SK-N-DZ (cell line): ENCODE measurements around the gene ARL16.

Experiments
- DNase-seq: peaks from one replicate; pipeline ENCODE4 v3.0.0-alpha.2; 2015; ENCODE audit warnings: low spot score

Gene ARL16

DNA sequence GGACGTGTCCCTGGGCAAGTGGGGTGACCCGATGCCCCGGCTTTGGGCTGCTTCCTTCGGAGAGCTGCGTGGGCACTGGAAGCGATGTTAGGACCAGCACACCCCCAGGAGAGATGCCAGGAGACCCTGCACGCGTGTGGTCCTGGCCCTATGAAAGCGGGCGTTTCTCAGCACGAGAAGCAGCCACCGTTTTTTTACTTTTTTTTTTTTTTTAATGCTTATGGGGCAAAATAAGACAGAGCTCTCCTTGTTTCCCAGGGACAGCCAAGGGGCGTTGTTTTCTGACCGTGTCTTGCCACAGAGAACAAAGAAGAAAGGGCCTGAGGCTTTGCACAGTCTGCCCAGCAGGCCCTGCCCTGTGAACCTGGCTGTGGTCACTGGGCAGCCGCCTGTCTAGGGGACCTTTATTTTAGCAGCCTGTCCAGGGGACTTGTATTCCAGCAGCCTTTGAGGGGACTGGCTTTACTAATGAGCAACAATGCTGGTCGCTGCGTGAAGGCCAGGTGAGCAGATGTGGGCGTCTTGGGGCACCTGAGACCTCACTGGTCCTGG, 29.5 kb upstream of the ARL16 start:
- no peak for DNase-seq

DNA sequence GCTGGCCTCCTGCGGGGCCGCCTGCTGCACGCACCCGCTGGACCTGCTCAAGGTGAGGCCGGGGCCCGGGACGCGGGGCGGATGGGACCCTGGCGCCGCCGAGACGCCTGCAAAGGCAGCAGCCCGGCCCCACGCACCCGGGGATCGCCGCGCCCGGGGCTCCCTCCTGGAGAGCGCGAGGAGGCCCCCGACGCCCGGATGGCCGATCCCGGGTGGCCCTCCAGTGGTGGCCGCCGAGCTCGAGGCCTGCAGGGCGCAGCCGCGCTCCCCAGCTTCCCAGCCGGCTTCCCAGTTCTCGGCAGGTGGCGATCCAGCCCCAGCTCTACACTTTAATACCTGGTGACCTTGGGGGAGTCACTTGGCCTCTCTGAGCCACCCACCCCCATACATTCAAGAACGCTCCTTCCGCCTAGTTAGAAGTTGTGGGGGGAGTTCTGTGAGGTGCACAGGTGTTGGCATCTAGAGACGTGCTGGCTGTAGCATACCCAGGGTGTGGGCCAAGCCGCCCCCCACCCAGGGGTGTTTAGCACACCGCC, 28.9 kb upstream of the ARL16 start:
- no peak for DNase-seq

DNA sequence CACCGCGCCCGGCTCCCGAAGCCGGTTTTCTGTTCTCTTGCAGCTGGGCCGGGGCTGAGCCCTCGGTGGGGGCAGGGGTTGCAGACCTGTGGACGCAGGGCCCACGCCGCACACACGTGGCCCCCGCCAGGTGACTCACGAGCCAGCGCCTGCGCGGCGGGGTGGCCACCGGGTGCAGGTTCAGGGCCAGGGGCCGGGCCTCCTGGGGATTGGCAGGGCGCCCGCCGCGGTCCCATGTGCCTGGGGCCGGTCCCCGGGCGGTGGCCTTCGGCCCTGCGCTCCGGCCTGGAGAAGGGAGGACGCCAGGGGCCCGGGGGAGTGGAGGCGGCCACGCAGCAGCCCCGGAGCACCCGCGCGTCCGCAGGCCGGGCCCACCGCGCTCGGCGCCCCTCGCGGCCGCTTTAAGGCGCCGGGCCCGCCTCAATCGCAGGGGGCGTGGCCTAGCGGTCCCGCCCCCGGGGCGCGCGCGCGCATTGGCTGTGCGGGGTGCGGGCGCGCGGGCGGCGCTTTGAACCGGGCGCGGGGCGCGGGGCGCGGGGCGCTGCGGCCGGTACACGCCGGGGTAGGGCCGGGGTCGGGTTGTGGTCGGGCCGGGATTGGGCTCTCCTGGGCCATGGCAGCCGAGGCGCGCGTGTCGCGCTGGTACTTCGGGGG, 28.3 kb upstream of the ARL16 start, which contains the start of gene SLC25A10:
SLC25A10 (plus strand) TSS at position 471 of the 654 bp plus-strand sequence; CDS start at position 614, 143 bp downstream.
- peak; percentile 80 for DNase-seq

DNA sequence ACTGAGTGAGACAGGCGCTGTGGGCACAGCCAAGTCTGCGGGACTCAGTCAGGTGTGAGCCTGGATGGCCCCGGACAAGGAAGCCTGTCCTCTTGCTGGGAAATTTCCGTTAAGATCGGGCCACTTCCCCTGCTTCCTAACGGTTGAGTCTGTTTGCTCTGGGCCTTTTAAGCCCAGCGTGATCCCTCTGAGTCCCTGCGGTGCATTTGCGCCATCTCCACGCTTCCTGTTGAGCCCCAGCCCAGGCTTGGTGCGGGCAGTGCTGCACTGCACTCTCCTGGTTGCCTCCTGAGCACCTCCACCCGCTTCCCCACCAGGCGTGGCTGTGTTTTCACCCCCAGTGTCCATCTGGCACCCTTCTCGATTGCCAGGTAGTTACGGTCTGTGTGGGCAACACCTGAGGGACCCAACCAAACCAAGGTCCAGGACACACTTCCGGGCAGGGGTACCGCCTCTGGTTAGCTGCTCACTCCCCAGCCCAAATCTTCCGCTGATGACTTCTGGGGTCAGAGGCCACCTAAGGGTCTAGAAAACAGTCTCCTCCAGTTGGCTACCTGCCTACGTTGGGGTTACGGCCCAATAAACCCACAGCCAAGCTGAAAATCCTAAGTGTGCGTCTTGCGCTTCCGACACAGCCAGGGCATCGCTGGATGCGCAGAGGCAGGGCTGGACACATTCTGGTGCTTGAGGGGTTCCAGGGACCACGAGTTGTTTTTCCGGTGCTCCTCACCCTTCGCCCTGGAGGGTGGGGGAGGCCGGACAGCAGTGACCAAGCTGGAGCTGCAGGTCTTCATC, 27.1 kb upstream of the ARL16 start:
- DNase-seq: no peak

DNA sequence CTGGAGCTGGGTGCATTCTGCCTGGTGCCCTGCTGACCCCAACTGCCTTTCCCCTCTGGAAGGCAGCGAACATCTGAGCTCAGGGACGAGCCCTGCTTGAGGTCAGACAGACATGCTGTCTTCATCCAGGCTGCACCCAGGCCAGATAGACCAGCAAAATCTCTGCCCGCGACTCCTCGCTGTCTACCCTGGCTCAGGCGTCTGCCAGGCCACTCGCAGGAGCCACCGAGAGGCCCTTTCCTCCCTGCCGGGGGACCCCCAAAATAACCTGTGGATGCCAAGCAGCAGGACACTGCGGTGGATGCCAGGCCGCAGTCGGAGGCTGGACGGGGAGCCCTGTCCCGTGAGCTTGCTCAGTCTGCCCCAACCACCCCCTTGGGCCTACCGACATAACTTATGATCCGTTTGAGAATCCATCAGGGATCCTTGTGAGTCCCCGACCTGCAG, 25.2 kb upstream of the ARL16 start:
- DNase-seq: no peak

DNA sequence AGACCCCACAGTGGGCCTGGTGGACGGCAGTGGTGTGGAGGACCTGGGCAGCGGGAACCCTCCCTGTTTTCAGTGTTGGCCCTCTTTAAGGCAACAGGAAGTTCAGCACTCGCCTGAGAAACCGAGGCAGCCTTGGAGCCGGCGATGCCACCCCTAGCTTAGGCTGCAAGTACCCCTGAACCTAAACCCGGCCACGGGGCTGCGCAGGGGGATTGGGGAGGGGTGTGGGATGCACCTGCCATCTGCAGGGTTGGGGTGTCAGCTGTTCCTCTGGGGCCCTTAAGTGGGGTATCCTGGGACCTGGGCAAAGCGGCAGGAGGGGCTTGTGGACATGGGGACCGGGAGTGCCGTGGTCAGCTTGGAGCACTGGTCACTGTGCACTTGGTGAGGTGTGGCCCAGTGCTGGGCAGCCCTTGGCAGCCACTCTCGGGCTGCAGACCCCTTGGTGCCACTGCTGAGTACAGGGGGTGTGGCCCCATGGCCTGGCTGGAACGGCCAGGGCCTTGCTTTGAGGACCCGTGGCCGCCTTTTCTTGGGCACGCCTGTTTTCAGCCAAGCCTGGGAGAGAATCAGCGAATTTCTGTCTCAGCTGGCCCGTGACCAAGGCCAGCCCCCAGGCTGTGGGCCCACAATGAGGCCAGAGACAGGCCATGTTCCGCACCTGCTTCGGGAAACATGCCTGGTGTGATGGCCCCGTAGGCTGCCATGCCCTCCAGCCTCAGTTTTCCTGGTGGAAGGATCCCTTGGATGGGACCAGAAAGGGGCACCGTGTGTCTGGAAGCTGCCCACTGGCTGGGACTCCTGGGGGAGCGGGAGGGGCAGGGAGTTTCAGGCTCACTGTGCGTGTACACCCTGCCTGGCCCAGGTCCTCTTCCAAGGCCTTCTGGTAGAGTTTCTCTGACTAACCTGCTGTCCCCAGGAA, 24.4 kb upstream of the ARL16 start:
- no peak for DNase-seq

DNA sequence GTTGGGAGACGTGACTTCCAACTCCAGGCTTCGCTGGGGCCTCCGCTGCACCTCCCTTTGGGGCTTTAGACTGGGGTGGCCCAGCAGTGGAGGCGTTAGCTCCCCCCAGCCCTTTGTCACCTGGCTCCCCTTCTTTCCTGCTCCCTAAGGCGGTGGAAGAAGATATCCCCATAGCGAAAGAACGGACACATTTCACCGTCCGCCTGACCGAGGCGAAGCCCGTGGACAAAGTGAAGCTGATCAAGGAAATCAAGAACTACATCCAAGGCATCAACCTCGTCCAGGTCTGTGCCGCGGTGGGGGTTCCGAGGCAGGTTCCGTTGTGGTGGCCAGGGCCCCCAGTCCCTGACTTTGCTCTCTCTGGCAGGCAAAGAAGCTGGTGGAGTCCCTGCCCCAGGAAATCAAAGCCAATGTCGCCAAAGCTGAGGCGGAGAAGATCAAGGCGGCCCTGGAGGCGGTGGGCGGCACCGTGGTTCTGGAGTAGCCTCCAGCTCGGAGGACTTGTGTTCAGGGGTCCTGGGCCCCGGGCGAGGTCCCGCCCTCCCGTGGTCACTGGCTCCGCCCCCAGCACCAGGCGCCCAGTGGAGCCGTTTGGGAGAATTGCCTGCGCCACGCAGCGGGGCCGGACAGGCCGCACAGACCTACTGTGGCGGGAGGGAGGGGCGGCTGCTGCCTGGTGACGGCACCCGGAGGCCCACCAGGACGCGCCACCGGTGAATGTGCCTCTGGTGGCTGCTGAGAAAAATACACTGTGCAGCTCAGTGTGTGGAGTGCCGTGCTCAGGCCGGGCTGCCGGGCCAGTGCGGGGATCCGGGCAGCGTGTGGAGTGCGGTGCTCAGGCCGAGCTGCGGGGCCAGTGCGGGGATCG, 23.4 kb upstream of the ARL16 start:
- DNase-seq: no peak

DNA sequence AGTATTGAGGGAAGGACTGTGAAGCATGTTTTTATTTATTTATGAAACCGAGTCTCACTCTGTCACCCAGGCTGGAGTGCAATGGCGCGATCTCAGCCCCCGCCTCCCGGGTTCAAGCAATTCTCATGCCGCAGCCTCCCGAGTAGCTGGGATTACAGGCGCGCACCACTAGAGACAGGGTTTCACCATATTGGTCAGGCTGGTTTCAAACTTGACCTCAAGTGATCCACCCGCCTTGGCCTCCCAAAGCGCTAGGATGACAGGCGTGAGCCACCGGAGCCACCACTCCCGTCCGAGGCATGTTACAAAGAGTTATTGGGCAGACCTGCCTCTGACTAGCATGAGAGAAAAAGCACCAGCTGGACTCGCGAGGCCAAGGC, 22.6 kb upstream of the ARL16 start:
- DNase-seq: no peak

DNA sequence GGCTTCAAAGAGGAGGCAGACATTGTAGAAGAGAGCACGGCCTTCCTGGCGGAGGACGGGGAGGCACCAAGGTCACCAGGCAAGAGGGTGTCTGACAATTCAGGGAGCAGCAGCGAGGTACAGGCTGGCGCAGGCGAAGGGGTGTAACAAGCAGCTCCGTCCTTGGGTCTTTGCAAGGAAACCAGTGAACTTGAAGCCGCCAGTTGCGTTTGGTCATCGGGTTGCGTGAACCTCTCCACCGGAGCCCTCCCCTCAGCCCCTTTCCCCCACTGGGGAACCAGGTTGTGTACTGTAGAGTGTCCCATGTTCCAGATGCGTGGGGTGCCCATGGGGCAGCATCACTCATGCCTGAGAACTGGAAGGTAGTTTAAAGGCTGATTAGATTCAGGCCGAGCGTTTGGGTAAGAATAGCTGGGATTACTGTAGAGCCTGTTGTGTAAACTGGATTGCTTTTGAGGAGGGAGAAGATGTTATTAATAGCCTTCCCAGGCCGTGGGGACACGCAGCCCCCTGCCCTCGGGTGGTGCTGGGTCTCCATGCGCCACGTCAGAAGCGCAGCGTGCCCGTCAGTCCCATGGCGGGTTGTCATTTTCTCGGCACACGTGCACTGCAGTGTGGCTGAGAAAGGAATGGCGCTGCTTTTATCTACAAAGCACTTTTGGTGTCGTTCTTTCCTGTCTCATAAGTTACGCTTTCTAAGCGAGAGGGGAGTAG, 22.1 kb upstream of the ARL16 start:
- DNase-seq: no peak

DNA sequence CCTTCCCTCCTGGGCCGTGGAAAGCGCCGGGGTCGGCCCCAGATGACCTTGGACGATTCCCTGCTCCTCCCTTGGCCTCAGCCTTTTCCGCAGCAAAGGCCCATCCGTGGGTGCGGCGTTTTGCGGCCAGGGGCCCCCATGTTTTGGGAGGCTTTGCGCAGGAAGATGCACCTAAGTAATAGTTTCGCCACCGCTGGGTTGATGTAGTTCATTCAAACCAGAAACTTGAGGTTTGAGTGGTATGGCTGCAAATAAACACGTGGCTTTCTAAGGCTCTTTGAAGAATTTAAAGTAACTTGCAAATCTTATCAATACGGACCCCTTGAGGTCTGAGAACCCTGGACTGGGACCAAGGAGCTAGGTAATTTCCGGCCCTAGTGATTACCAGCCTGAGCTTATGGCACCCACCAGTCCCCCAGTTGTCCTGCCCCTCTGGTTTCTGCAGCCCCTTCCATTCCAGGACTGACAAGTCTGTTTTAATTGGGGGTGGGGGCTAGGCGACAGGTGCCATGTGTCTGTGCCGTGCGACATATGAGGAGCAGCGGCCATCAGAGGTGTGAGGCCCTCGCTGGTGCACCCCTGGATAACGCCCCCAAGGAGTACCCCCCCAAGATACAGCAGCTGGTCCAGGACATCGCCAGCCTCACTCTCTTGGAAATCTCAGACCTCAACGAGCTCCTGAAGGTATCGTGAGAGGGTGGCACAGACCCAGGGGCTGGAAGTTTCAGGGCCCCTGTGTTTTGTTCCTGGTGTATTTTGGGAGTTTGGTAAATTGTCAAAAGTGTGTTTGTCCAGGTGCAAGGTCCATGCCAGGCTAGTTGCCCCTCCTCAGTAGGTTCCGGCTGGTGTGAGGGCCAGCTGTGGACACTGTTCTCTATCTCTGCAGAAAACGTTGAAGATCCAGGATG, 20.4 kb upstream of the ARL16 start:
- no peak for DNase-seq

DNA sequence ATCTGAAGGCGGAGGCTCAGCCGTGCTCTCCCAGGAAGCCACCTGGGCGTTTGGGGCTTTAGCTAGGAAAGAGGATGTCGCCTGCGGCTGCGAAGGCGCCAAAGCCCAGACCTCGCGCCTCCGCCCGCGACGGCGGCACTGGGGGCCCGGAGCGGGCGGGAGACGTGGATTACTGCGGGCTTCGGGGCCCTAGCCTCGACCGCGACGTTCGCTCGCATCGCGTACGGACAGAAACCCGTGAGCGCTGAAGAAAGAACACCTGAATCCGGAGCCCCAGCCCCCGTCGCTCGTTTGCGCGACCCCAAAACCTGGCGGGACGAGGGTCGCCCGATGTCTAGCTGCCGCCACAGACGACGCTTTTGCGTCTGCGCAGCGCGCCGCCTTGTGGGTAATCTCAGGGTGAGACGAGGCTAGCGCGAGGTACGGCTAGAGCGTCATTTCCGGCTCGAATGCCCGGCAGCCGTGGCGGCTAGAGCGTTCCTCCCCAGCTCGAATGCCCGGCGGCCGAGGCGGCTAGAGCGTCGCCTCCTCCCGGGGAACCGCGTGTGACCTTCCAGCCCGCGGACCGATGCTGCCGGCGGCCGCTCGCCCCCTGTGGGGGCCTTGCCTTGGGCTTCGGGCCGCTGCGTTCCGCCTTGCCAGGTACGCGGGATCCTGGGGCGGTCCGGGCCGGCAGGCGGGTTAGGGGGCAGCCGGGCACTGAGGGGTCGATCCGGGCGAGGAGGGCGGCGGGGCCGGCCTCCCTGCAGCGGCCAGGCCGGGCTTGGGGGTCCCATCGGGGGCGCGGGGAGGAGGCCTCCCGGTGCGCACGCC, 19.5 kb upstream of the ARL16 start, which contains the start of gene MRPL12:
MRPL12 (plus strand) TSS at position 434 of the 813 bp plus-strand sequence; CDS start at position 569, 135 bp downstream.
- DNase-seq: peak; percentile 94

DNA sequence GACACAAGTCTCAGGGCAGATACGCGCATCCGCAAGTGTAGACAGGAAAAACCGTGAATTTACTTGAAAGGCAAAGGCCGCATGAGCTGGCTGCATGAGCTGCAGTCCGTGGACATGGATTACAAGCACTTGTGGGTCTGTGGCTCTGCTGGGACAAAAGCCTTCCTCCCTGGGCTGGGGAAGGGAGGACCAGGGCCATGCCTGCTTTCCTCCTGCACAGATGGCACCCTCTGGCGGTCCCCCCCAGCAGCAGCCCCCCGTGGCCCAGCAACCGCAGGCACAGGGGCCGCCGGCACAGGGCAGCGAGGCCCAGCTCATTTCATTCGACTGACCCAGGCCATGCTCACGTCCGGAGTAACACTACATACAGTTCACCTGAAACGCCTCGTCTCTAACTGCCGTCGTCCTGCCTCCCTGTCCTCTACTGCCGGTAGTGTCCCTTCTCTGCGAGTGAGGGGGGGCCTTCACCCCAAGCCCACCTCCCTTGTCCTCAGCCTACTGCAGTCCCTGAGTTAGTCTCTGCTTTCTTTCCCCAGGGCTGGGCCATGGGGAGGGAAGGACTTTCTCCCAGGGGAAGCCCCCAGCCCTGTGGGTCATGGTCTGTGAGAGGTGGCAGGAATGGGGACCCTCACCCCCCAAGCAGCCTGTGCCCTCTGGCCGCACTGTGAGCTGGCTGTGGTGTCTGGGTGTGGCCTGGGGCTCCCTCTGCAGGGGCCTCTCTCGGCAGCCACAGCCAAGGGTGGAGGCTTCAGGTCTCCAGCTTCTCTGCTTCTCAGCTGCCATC, 17.9 kb upstream of the ARL16 start:
- DNase-seq: no peak

DNA sequence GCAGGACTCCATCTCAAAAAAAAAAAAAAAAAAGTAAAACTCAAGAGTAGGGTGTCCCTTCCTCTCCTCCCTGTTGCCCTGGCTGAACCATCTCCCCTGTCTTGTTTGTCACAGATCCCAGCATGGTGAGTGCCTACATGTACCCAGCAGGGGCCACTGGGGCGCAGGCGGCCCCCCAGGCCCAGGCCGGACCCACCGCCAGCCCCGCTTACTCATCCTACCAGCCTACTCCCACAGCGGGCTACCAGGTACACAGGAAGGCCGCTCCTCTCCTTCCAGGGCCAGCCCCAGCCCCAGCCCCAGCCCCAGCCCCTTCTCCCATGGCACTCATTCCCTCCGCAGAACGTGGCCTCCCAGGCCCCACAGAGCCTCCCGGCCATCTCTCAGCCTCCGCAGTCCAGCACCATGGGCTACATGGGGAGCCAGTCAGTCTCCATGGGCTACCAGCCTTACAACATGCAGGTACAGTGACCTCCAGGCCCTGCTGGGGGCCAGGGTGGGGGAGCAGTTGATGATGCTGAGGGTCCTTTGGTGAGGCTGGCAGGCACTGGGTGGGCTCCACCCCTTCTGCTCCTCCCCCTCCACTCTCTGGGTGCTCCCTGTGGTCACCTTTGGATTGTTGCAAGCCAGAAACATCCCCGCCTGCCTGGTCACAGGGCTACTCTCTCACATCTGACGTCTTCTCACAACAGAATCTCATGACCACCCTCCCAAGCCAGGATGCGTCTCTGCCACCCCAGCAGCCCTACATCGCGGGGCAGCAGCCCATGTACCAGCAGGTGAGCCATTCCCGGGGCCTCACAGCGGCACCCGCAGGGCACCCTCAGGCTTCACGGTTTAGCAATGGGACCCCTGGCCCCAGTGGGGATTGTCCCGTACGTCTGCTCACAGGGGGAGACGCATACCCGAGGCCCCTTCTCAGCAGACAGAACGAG, 17.0 kb upstream of the ARL16 start:
- DNase-seq: no peak

DNA sequence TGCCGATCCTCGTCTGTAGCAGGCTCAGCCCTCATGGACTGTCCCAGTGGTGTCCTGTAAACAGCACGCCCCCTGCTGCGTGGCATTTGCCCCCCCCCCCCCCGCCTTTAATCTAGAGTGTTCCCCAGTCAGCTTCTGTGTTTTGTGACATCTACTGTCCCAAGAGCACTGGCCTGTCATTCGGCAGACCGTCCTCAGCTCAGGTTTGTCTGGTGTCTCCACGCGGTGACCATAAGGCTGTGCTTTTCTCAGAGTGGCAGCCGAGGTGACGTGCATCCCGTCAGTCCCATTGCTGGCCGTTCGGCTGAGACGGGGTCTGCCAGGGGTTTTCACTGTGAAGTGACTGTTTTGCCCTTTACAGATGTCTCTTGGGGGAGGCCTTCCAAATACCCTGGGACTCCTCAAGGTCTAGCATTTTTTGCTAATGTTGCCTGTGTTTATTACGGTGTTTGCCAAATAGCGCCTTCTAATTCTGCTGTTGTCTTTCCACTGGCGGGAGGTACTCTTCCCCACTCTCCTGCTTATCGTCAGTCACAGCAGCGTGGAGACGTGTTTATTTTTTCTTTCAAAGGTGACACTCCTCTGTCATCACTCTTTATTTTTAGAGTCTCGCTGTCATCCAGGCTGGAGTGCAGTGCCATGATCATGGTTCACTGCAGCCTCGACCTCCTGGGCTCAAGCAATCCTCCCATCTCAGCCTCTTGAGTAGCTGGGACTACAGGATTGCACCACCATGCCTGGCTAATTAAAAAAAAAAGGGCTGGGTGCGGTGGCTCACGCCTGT, 13.9 kb upstream of the ARL16 start:
- no peak for DNase-seq
